Heart left ventricle (tissue), 16 donors: Measurements from ENCODE around the gene ZNF154. TPM values are rescaled to one million over a fixed set of nuclear protein-coding genes. Genes with fewer than 3 reads are reported as not detected.

Experiments
- ATAC-seq, 4 donors: fragments of 200-7000 bp; cut with Tn5 transposase; one replicate each; pipeline ENCODE4 v1.9.1; 2020 to 2022; ENCODE audit warnings: moderate library complexity in 4 of 4, mild to moderate bottlenecking in 3 of 4, moderate number of reproducible peaks in 1 of 4
- DNase-seq, 5 donors: peaks; one replicate each; pipeline ENCODE4 v3.0.0-alpha.2; 2020
- H3K27ac ChIP-seq, 12 donors: fragments of 200-600 bp; sonication (generic) in 4 of 12; one replicate each; pipeline versions ENCODE4 v1.5.0 to v1.8.0; 2016 to 2022; ENCODE audit warnings: mild to moderate bottlenecking in 2 of 12
- H3K27me3 ChIP-seq, 9 donors: fragments of 200-600 bp; sonication (generic) in 2 of 9; one replicate each; pipeline versions ENCODE4 v1.5.1 to v1.8.0; 2016 to 2022; ENCODE audit warnings: mild to moderate bottlenecking in 3 of 9
- H3K36me3 ChIP-seq, 9 donors: fragments of 200-600 bp; sonication (generic) in 2 of 9; one replicate each; pipeline versions ENCODE4 v1.5.0 to v1.8.0; 2018 to 2022; ENCODE audit warnings: mild to moderate bottlenecking in 2 of 9
- H3K4me1 ChIP-seq, 12 donors: fragments of 200-600 bp; sonication (generic) in 4 of 12; one replicate each; pipeline versions ENCODE4 v1.5.0 to v1.8.0; 2016 to 2022; ENCODE audit warnings: mild to moderate bottlenecking in 3 of 12
- H3K4me3 ChIP-seq, 12 donors: fragments of 200-600 bp; sonication (generic) in 4 of 12; one replicate each; pipeline versions ENCODE4 v1.5.0 to v1.8.0; 2017 to 2022; ENCODE audit warnings: mild to moderate bottlenecking in 9 of 12, moderate library complexity in 4 of 12
- H3K9me3 ChIP-seq, 12 donors: fragments of 200-600 bp; sonication (generic) in 4 of 12; one replicate each; pipeline versions ENCODE4 v1.5.0 to v1.8.0; 2016 to 2022; ENCODE audit warnings: mild to moderate bottlenecking in 1 of 12
- CTCF ChIP-seq, 12 donors: fragments of 200-600 bp; sonication (generic) in 4 of 12; IDR thresholded peaks; one replicate each; pipeline versions ENCODE4 v1.5.0 to v1.8.0; 2018 to 2022; ENCODE audit warnings: antibody characterized with exemption in 12 of 12, mild to moderate bottlenecking in 5 of 12
- POLR2A ChIP-seq, 2 donors: fragments of 450-650 bp; IDR thresholded peaks; one replicate each; pipeline ENCODE4 v1.6.1; 2017; ENCODE audit warnings: antibody characterized with exemption in 2 of 2, mild to moderate bottlenecking in 2 of 2, moderate library complexity in 2 of 2
- WGBS, 4 donors: extraction: QIAGEN DNeasy Blood & Tissue Kit in 2 of 4; methylation state at CpG; one replicate each; pipeline versions ENCODE4 v1.1.5 to v1.1.7; 2013 to 2018; 5-methylcytosine and 5-hydroxymethylcytosine counted together
- intact Hi-C, 10 donors: fragments of 100-400 bp; cut with DNase I; formaldehyde crosslinking; loops; one replicate each; pipeline versions ENCODE4 v1.11.1 to v1.14.2; 2022
- polyA plus RNA-seq, 2 donors: library from polyadenylated mRNA; stranded (reverse); fragments of 200-250 nt; gene quantifications; one replicate each; pipeline ENCODE4 v1.2.3, GENCODE V29; 2013
- total RNA-seq, 9 donors: library from RNA; depleted of rRNA in 2 of 9; stranded (reverse); fragments of >200 nt in 2 of 9; fragmentation: NEBNext Ultra II Directional in 3 of 9; extraction: Animal tissue kit (Norgen Biotek cat#: 25700) in 3 of 9; gene quantifications; one replicate each; pipeline versions ENCODE4 v1.1.0 to v1.2.4, GENCODE V29; 2016 to 2023
- donor health status: ischemic (EF 13 %, LVEDD 7.1; RV severe dilation, severe dysfunction).
- donor health status: healthy with polysubstance abuse.
- donor health status: DM: no; HTN: yes; CAD: no.
- donor health status: DM: no; HTN: no; CAD: no.
- donor health status: ischemic (EF 25% LVEDD 6.9; RV normal size, moderate dysfunction).
- donor health status: ischemic (EF 25% LVEDD 5.7; RV mildly dilated, moderate dysfunction).
- donor health status: healthy.
- donor health status: DM: yes; HTN: yes; CAD: no.
- donor health status: ischemic (EF 35%, LVEDD 5.7; RV mildly dilated, moderate dysfunction).
- donor health status: nonischemic (EF 11% LVEDD 7.7; RV severe dilation, severe dysfunction).
- donor health status: DM: yes; HTN: yes; CAD: no.
- donor health status: PGD.
- donor health status: ischemic (EF 29% LVEDD 5.4; RV normal size, mild dysfunction).
- donor health status: nonischemic (EF 23%, LVEDD 6.1; RV moderate dilation, normal function).

Gene ZNF154
- total and polyA plus RNA-seq, 11 donors: 1.4 to 5.3 (median 4.0) TPM

- ATAC-seq: no peak
These were observed 45.2 kb upstream of the ZNF154 start for GRCh38 chr19:57754091-57754673.

GRCh38 chr19:57748029-57748428, 39.0 kb upstream of the ZNF154 start:
- peaks cover 4 to 54% (median 37%) of the 10 kb centered on the region in 9 donors for H3K36me3 ChIP-seq
- peaks cover 0 to 58% (median 32%) of the 10 kb centered on the region in 12 donors for H3K9me3 ChIP-seq
- no peak for DNase-seq
- H3K27me3 ChIP-seq: no peaks in the 10 kb centered on the region
- no peak overlapping the region for H3K27ac ChIP-seq
- peak overlapping the region in 10 of 12 donors; percentile 62 to 99 (median 90) for H3K4me3 ChIP-seq
- 90 to 97% (median 94%) methylated on average over 3 of the region's 3 CpGs for WGBS, 4 donors
- TF ChIP-seq POLR2A (IDR thresholded peaks at IDR 0.05) (no peak), CTCF (IDR thresholded peaks at IDR 0.05) (no peak)
- peaks cover 0 to 29% (median 15%) of the 10 kb centered on the region in 12 donors for H3K4me1 ChIP-seq
- no peak for ATAC-seq
- intact Hi-C loops: loop anchor here in 8 of 10 donors (10.0 kb wide), 4 partner anchors 137 to 407 kb away; partner anchors contain the start of genes ZNF329 (in 3 of the 8) and ZNF814 (in 1 of the 8)

More at GRCh38 chr19:57754091-57754673, 45.2 kb upstream of the ZNF154 start:
- no peak overlapping the region for H3K4me3 ChIP-seq
- intact Hi-C loops: no loop called here
- DNase-seq: no peak
- H3K27ac ChIP-seq: no peak overlapping the region
- H3K4me1 ChIP-seq: peaks cover 0 to 11% (median 0%) of the 10 kb centered on the region in 12 donors
- H3K9me3 ChIP-seq: peaks cover 0 to 95% (median 51%) of the 10 kb centered on the region in 12 donors
- no peak for TF ChIP-seq CTCF (IDR thresholded peaks at IDR 0.05)
- no peak for TF ChIP-seq POLR2A (IDR thresholded peaks at IDR 0.05)
- no peaks in the 10 kb centered on the region for H3K27me3 ChIP-seq
- H3K36me3 ChIP-seq: peaks cover 4 to 100% (median 89%) of the 10 kb centered on the region in 9 donors
- WGBS, 4 donors: 89 to 96% (median 95%) methylated on average over 10 of the region's 10 CpGs

- 17 to 26% (median 24%) methylated on average over 6 of the region's 6 CpGs for WGBS, 4 donors
- intact Hi-C loops: loop anchor here in 8 of 10 donors (10.0 kb wide), 4 partner anchors 137 to 407 kb away; partner anchors contain the start of genes ZNF329 (in 3 of the 8) and ZNF814 (in 1 of the 8)
These were observed 38.4 kb upstream of the ZNF154 start for GRCh38 chr19:57747472-57747807.

More at GRCh38 chr19:57747472-57747807, 38.4 kb upstream of the ZNF154 start:
- no peak for TF ChIP-seq CTCF (IDR thresholded peaks at IDR 0.05)
- no peak for TF ChIP-seq POLR2A (IDR thresholded peaks at IDR 0.05)
- DNase-seq (no peak), ATAC-seq (peak in 2 of 4 donors; percentile 4 to 8)
- peak overlapping the region in 8 of 12 donors; percentile 79 to 91 (median 88) for H3K27ac ChIP-seq
- peaks cover under 1 to 48% (median 31%) of the 10 kb centered on the region in 9 donors for H3K36me3 ChIP-seq
- H3K4me1 ChIP-seq: peaks cover 0 to 29% (median 15%) of the 10 kb centered on the region in 12 donors
- no peaks in the 10 kb centered on the region for H3K27me3 ChIP-seq
- peak overlapping the region; percentile 62 to 99 (median 90) for H3K4me3 ChIP-seq
- H3K9me3 ChIP-seq: peaks cover 0 to 52% (median 30%) of the 10 kb centered on the region in 12 donors
